NCI-H128 (cell line): Measurements from ENCODE around the gene LRP1B.

Source experiments
- DNase-seq: peaks from one replicate; lab custom pipeline; 2025; ENCODE audit not compliant: unreplicated experiment; lab: John Stamatoyannopoulos, UW

Gene LRP1B

DNA sequence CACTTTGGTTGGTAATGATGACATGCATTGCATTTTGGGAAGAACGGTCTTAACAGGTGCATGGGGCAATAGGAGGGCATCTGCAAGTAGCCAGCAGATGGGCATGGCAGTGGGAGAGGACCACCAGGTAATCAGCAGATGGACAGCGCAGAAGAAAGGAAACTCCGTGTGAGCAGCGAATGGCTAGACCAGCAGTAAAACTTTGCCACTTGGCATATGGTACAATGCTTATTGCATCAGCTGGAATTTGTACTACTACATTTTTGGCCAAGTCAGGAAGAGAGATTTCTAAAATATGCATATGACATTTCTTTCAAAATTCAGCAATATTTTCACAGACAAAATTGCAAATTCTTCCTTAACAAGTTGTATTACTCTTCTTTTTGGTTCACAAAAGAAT is 768.5 kb downstream of the LRP1B start:
- DNase-seq: no peak

GRCh38 chr2:141348481-141348880 is 782.3 kb downstream of the LRP1B start:
- DNase-seq: no peak

DNA sequence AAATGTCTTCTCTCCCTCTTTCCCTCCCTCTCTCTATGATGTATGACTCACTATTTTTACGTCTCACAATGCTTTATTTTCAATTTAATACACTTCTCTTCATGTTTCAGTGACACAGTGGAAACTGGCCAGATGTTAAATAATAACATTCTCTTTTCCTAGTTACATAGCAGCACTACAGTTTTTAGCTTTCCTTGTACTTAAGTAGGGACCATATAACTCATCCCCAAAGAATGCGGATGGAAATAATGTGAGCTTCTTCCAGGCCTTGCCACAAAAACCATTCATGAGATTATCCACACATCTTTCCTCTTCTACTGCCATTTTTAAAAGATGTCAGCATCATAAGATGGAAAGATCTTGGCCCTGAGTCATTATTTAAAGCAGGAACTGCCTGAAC is 789.4 kb downstream of the LRP1B start:
- DNase-seq: no peak

DNA sequence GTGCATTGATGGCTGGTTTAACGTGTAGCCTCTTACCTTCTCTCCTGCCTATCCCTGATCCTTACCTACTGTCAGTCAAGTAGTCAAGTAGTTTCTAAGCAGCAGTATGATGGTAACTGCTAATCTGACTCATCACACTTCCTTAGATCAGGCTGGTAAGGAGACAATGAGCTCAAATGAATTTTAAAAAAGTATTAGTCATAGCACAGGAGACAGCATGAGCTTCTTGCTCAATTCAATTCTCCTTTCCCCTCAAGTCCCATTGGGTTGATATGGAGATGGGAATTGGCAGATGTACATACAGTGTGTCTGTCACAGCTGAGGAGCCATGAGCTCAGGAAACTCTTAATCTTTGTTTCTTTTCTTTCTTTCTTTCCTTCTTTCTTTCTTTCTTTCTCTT is 799.7 kb downstream of the LRP1B start:
- DNase-seq: no peak

DNA sequence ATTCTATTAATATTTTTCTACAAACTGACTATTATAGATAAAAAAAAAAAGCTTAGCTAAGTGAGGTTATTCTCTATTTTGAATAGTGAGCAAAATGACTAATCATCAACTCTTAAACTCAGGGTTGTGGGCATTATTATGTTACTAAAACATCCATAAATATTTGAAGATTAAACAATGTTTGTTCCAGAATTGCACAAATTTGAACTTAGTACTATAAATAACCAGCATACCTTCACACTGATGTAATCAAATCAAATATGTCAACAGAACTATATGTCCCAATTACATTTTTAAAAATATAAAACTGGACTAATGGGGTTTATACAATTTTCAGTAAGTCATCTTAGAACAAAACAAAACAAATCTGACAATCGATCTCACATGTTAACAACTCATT is 800.9 kb downstream of the LRP1B start:
- no peak for DNase-seq

GRCh38 chr2:141323571-141323970 is 807.2 kb downstream of the LRP1B start:
- DNase-seq: no peak

- DNase-seq: no peak
Observed at GRCh38 chr2:141317986-141318385, 812.8 kb downstream of the LRP1B start.

GRCh38 chr2:141316606-141317005 is 814.2 kb downstream of the LRP1B start:
- no peak for DNase-seq

- DNase-seq: no peak
Observed at GRCh38 chr2:141316103-141316502, 814.7 kb downstream of the LRP1B start.

DNA sequence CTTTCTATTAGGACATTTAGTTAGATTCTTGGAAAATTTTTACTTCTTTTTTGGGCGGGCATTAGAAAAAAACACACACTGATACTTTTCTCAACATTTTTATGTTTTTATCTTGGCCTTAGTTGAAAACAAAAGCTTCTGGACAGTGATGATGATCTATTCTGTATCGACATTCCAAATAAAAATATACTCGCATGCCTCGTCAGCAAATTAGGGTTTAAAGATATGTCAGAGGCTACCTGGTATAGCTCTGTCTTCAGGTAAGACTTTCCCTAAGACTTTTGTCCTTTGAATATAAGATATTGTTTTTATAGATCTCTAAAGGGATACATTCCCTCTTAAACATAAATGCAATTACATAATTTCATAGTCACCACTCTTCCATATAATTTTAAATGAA is 816.8 kb downstream of the LRP1B start:
- DNase-seq: no peak

- DNase-seq: no peak
Observed at GRCh38 chr2:141311430-141311829, 819.4 kb downstream of the LRP1B start.

DNA sequence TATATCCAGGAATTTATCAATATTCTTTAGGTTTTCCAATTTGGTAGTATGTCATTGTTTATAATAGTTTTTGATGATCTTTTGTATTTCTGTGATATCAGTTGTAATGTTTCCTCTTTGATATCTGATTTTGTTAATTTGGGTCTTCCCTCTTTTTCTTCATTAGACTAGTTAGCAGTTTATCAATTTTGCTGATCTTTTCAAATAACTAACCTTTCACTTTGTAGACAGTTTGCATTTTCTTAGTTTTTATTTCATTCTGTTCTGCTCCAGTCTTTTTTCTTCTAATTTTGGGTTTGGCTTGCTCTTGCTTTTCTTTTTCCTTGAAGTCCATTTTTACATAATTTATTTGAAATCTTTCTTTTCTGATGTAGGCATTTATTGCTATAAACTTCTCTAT is 824.4 kb downstream of the LRP1B start:
- DNase-seq: no peak

DNA sequence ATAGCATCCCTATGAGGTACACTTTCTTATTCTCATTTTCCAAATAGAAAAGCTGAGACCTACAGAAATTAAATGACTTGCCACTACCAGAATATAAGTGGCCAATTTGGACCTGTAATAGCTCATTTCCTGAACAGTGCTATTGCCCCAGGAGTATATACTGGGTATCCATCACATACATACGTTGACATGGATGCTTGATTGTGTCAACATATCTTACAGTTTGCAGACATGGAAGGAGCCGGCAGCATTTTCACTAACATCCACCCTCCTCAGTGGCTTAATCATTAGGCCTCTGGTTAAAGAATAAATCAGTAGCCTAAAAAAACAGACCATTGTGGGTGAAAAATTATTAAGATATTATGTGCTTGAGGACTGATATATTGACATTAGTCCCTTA is 829.3 kb downstream of the LRP1B start:
- no peak for DNase-seq

GRCh38 chr2:141280037-141280436 is 850.8 kb downstream of the LRP1B start:
- DNase-seq: no peak

GRCh38 chr2:141271346-141271745 is 859.5 kb downstream of the LRP1B start:
- DNase-seq: no peak

DNA sequence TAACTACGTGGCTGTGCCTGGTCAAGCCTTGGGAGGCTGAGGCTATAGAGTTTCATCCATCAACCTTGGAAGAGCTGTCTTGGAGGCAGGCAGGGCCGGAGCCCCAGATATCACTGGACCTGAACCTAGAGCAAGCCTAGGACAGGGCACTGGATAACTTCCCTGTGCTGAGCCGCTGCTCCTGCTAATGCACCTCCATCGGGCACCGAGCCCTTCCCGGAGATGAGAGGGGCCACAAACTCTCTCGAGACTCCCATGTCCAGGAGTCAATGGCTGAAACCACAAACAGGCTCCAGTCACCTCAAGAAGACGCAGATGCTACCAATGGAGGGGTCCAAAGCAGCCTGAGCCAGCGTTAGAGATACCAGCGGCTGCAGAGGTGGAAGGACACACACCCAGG is 866.0 kb downstream of the LRP1B start:
- no peak for DNase-seq

GRCh38 chr2:141260911-141261310 is 869.9 kb downstream of the LRP1B start:
- DNase-seq: no peak

GRCh38 chr2:141259683-141260082 is 871.1 kb downstream of the LRP1B start:
- no peak for DNase-seq

DNA sequence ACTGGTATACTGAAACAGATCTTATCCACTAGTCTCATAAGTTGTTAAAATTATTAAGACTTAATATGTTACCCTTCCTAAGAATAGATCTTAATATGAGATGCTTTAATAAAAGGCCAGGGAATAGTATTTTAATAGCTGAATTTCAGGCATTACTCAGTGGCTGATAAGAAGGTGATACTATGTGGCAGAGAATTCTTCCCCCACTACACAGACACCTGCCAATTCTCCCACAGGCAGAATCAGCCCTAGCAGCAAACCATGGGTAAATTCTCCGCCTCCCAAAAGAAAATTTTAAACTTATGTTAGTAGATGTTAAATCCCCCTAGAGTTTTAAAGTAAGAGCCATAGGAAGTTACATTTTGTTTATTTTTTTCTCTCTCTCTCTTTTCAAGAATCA is 888.8 kb downstream of the LRP1B start:
- no peak for DNase-seq

GRCh38 chr2:141226560-141226959 is 904.3 kb downstream of the LRP1B start:
- no peak for DNase-seq

- no peak for DNase-seq
Observed at GRCh38 chr2:141207036-141207385, 923.8 kb downstream of the LRP1B start.

DNA sequence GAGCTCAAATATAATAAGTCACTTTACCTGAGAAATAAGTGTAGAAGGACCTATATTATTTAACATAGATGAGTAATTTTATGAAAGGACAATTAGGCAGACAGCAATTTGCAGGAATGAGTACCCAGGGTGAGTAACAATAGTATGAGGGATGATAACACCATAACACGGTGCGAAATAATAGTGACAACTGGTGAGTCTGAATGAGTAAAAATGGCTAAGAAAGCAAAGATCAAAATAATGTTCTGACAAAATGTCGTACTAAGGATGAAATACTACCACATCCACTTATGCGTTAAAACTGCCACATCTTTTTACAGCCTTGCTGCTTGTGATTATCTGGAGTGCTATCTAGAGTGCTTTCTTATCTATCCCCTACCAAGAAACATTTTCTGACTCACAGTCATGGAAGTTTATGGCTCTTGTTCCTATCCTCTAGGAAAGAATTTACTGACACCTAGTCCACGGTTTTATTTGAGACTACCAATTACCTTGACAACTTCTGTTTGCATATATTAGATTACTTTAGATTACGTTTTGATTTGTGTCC is 929.7 kb downstream of the LRP1B start:
- DNase-seq: no peak

GRCh38 chr2:141200191-141200590 is 930.6 kb downstream of the LRP1B start:
- no peak for DNase-seq

DNA sequence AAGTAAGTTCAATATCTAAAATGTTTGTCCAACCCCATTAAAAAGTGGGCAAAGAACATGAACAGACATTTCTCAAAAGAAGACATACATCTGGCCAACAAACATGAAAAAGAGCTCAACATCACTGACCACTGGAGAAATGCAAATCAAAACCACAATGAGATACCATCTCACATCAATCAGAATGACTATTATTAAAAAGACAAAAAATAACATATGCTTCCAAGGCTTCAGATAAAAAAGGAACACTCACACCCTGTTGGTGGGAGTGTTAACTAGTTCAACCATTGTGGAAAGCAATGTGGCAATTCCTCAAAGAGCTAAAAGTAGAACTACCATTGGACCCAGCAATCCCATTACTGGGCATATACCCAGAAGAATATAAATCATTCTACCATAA is 931.1 kb downstream of the LRP1B start:
- DNase-seq: no peak
